ENCODE data around the gene GUCY2C.

- no peak for TF ChIP-seq JUNB (IDR thresholded peaks at IDR 0.05)
- no peak for TF ChIP-seq CTCF (IDR thresholded peaks at IDR 0.05 in 2 of 3, conservative IDR thresholded peaks at IDR 0.05 in 1 of 3; ENCODE audit: control insufficient read depth in 2 of 3, extremely low read depth in 1 of 3, insufficient read depth in 1 of 3, low read depth in 3 of 3, low read length in 3 of 3)
- TF ChIP-seq POLR2A (IDR thresholded peaks at IDR 0.05; ENCODE audit: low read depth, low read length), result no peak
- TF ChIP-seq MTA2 (IDR thresholded peaks at IDR 0.05; ENCODE audit: low read depth), result no peak
- TF ChIP-seq RAD21 (IDR thresholded peaks at IDR 0.05; ENCODE audit: insufficient read depth, low read depth, low read length), result no peak
- no peak for TF ChIP-seq MEF2A (IDR thresholded peaks at IDR 0.05; ENCODE audit: insufficient read depth, low read depth, low read length)
- TF ChIP-seq EP300 (IDR thresholded peaks at IDR 0.05; ENCODE audit: borderline replicate concordance in 1 of 2, control insufficient read depth in 1 of 2, low read depth in 2 of 2, low read length in 2 of 2), result no peak
- no peak for TF ChIP-seq ZNF274 (IDR thresholded peaks at IDR 0.05; ENCODE audit: insufficient read depth, insufficient read length)
- no peak for TF ChIP-seq SIN3A (IDR thresholded peaks at IDR 0.05; ENCODE audit: low read depth, low read length)
These were observed 1.4 kb downstream of the GUCY2C start for GRCh38 chr12:14694970-14695369.

All from GM12878 (cell line).